ENCODE results near the gene RPL32.

The RPL32 gene

DNA sequence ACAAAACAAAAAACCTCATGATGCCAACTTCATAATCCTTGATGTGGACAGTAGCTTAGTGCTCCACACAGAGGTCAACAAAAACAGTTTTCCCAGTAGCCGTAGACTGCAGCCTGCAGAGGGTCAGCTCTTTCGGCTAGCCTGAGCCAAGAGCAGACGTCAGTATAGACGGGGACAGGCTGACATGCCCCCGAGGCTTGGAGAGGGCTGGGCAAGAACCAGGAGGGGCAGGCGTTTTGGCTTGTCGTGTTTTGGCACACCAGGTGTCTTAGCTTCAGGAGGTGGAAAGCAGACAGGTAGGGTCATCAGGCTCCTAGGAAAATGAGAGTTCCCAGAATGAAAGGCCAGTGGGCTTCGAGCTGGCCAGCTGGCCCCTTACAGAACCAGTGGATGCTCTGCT lies 23.1 kb downstream of the RPL32 start:
- H3K27ac ChIP-seq: no peak overlapping the region
- no peak for TF ChIP-seq CTCF (conservative IDR thresholded peaks at IDR 0.05)

DNA sequence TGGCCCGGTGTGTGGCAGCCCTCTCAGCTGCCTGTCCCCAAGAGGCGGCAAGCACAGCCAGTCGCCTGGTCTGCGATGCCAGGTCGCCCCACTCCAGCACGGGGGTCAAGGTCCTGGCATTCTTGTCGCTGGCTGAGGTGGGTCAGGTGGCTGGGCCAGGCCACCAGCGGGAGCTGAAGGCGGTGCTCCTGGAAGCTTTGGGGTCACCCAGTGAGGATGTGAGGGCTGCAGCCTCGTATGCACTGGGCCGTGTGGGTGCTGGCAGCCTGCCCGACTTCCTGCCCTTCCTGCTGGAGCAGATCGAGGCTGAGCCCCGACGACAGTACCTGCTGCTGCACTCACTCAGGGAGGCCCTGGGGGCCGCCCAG lies 24.0 kb downstream of the RPL32 start:
- no peak for TF ChIP-seq CTCF (conservative IDR thresholded peaks at IDR 0.05)
- no peak overlapping the region for H3K27ac ChIP-seq

DNA sequence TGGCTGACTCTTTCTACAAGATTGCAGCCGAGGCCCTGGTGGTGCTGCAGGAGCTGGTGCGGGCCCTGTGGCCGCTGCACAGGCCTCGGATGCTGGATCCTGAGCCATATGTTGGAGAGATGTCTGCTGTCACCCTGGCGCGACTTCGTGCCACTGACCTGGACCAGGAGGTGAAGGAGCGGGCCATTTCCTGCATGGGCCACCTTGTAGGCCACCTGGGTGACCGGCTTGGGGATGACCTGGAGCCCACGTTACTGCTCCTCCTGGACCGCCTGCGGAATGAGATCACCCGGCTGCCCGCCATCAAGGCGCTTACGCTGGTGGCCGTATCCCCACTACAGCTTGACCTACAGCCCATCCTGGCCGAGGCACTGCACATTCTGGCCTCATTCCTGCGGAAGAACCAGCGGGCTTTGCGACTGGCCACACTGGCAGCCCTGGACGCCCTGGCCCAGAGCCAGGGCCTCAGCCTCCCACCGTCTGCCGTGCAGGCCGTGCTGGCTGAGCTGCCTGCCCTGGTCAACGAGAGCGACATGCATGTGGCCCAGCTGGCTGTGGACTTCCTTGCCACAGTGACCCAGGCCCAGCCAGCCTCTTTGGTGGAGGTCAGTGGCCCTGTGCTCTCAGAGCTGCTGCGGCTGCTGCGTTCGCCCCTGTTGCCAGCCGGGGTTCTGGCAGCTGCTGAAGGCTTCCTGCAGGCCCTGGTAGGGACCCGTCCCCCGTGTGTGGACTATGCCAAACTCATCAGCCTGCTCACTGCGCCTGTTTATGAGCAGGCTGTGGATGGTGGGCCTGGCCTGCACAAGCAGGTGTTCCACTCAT lies 24.6 kb downstream of the RPL32 start:
- no peak for TF ChIP-seq CTCF (conservative IDR thresholded peaks at IDR 0.05)
- no peak overlapping the region for H3K27ac ChIP-seq

GRCh38 chr3:12815719-12816118 lies 25.6 kb downstream of the RPL32 start:
- H3K27ac ChIP-seq: no peak overlapping the region
- no peak for TF ChIP-seq CTCF (conservative IDR thresholded peaks at IDR 0.05)

DNA sequence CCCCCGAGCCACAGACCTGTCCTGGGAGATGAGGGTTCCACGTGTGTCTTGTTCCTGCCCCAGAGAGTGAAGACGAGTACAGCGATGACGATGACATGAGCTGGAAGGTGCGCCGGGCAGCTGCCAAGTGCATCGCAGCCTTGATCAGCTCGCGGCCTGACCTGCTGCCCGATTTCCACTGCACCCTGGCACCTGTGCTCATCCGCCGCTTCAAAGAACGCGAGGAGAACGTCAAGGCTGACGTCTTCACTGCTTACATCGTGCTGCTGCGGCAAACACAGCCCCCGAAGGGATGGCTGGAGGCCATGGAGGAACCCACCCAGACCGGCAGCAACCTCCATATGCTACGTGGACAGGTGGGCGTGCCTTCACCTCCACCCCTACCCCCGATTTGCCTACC lies 26.3 kb downstream of the RPL32 start:
- H3K27ac ChIP-seq: no peak overlapping the region
- TF ChIP-seq CTCF (conservative IDR thresholded peaks at IDR 0.05): no peak

DNA sequence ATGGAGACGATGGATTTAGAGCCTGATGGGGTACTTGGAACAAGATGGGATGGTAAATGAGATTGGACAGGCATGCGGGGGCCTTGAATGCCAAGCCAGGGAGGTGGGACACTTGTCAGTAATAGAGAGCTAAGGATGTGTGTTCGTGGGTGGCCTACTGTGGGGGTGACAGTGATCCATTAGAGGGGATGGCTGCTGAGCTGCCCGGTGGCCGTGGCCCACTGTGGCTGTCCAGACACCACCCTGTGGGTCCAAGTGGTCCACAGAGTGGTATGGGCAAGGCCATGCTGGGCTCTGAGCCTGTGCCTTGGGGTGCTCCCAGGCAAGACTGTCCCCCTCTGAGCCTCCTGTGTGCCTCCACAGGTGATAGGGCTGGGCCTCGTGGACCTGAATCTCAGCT lies 27.4 kb downstream of the RPL32 start:
- no peak overlapping the region for H3K27ac ChIP-seq
- TF ChIP-seq CTCF (conservative IDR thresholded peaks at IDR 0.05): no peak

- TF ChIP-seq CTCF (conservative IDR thresholded peaks at IDR 0.05): no peak
- no peak overlapping the region for H3K27ac ChIP-seq
Measured at GRCh38 chr3:12812812-12813211, 28.6 kb downstream of the RPL32 start.
